ENCODE measurements around the gene EZH1.
A peak's percentile ranks its signal among the peaks of the same experiment; 100 is the strongest.

Gene EZH1

GRCh38 chr17:42683407-42684034 is 61.3 kb downstream of the EZH1 start:
- ChIA-PET CTCF (interaction anchor here (0.7 to 2.2 kb wide), 2 partner anchors 105 to 135 kb away, joined by 3 to 14 read pairs; partner anchors contain the start of gene PSMC3IP), POLR2A (interaction anchor here (0.7 to 2.4 kb wide), 12 partner anchors 8 to 150 kb away, joined by 3 to 21 read pairs (median 4); partner anchors contain the start of genes NAGLU, PSMC3IP, PSME3 and RETREG3)
- no peak for DNase-seq (ENCODE audit: extremely low spot score)
- TF ChIP-seq HDGF (IDR thresholded peaks at IDR 0.05; ENCODE audit: borderline replicate concordance): no peak
- no peak for TF ChIP-seq ARNT (IDR thresholded peaks at IDR 0.05)
- no peak for TF ChIP-seq ELF4 (IDR thresholded peaks at IDR 0.05)
- no peak for TF ChIP-seq CTBP1 (IDR thresholded peaks at IDR 0.05; ENCODE audit: borderline replicate concordance)
- TF ChIP-seq FOXK2 (IDR thresholded peaks at IDR 0.05): no peak
- no peak for TF ChIP-seq SUZ12 (IDR thresholded peaks at IDR 0.05)
- no peak for TF ChIP-seq BHLHE40 (IDR thresholded peaks at IDR 0.05; ENCODE audit: borderline replicate concordance)
- TF ChIP-seq, protein P1, sequence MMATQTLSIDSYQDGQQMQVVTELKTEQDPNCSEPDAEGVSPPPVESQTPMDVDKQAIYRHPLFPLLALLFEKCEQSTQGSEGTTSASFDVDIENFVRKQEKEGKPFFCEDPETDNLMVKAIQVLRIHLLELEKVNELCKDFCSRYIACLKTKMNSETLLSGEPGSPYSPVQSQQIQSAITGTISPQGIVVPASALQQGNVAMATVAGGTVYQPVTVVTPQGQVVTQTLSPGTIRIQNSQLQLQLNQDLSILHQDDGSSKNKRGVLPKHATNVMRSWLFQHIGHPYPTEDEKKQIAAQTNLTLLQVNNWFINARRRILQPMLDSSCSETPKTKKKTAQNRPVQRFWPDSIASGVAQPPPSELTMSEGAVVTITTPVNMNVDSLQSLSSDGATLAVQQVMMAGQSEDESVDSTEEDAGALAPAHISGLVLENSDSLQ (IDR thresholded peaks at IDR 0.05): no peak

- CTCF ChIA-PET: interaction anchor here (2.2 kb wide), 1 partner anchor 104 kb away, joined by 14 read pairs; the partner anchor contains the start of gene PSMC3IP
- POLR2A ChIA-PET: interaction anchor here (0.7 to 2.4 kb wide), 12 partner anchors 8 to 151 kb away, joined by 3 to 21 read pairs (median 4); partner anchors contain the start of genes NAGLU, PSMC3IP, PSME3 and RETREG3
- DNase-seq (ENCODE audit: extremely low spot score): peak; percentile 47
- TF ChIP-seq HDGF (IDR thresholded peaks at IDR 0.05; ENCODE audit: borderline replicate concordance) (no peak), FOXM1 (IDR thresholded peaks at IDR 0.05; ENCODE audit: borderline replicate concordance) (no peak), LEF1 (IDR thresholded peaks at IDR 0.05; ENCODE audit: borderline replicate concordance) (no peak), ARNT (IDR thresholded peaks at IDR 0.05) (no peak), SP1 (IDR thresholded peaks at IDR 0.05) (no peak), ELF4 (IDR thresholded peaks at IDR 0.05) (no peak), CTBP1 (IDR thresholded peaks at IDR 0.05; ENCODE audit: borderline replicate concordance) (no peak), ZNF384 (IDR thresholded peaks at IDR 0.05) (no peak), SUZ12 (IDR thresholded peaks at IDR 0.05) (no peak), TARDBP (IDR thresholded peaks at IDR 0.05) (no peak), L3MBTL2 (conservative IDR thresholded peaks at IDR 0.05) (no peak), BHLHE40 (IDR thresholded peaks at IDR 0.05; ENCODE audit: borderline replicate concordance) (no peak), FOXA1 (IDR thresholded peaks at IDR 0.05) (no peak), NFRKB (IDR thresholded peaks at IDR 0.05) (no peak), FOXK2 (IDR thresholded peaks at IDR 0.05) (no peak)
- TF ChIP-seq, protein P1 (IDR thresholded peaks at IDR 0.05): no peak
Measured at GRCh38 chr17:42682722-42683403, 62.0 kb downstream of the EZH1 start.

DNA sequence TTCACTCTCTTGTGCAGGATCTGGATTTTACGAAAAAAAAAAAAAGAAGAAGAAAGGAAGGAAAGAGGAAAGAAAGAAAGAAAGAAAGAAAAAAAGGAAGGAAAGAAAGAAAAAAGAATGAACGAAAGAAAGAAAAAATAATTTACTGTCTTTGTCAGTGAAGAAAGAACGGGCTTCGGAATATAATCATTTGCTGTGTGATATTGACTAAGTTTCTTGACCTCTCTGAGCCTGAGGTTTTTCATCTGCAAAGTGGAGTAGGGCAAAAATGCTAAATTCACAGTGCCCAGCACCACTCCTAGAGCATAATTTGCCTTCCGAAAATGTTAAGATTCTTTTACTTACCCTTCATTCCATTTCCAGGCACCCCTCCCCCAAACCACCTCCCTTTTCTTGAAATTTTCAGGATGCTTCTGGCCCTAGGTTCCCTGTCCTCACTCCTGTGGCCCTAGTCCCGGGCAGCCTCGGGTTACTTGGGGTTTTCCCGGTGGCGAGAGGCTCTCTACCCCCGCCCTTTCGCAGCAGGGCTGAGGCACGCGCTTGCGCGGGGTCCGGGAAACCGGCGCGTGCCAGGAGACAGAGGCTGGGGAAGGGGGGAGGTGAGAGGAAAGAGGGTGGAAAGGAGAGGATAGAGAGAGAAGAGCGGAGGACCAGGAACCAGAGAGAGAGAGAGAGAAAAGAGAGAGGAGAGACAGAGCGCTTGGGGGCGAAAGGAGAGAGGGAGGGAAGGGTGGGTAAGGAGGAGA is 62.7 kb downstream of the EZH1 start, which contains the start of gene CNTNAP1:
CNTNAP1 (plus strand) TSS at position 556 of the 746 bp plus-strand sequence. CDS start 299 bp downstream, outside the sequence.
- POLR2A ChIA-PET: interaction anchor here (1.1 to 2.4 kb wide), 6 partner anchors 9 to 146 kb away, joined by 3 to 21 read pairs (median 6); partner anchors contain the start of genes NAGLU, PSMC3IP, RETREG3 and TUBG1
- CTCF ChIA-PET: interaction anchor here (2.2 kb wide), 1 partner anchor 104 kb away, joined by 14 read pairs; the partner anchor contains the start of gene PSMC3IP
- TF ChIP-seq L3MBTL2 (conservative IDR thresholded peaks at IDR 0.05): peak; percentile 88
- no peak for TF ChIP-seq LEF1 (IDR thresholded peaks at IDR 0.05; ENCODE audit: borderline replicate concordance)
- no peak for TF ChIP-seq SUZ12 (IDR thresholded peaks at IDR 0.05)
- TF ChIP-seq, protein P1 (IDR thresholded peaks at IDR 0.05): no peak
- TF ChIP-seq ARNT (IDR thresholded peaks at IDR 0.05): no peak
- no peak for TF ChIP-seq HDGF (IDR thresholded peaks at IDR 0.05; ENCODE audit: borderline replicate concordance)
- no peak for TF ChIP-seq BHLHE40 (IDR thresholded peaks at IDR 0.05; ENCODE audit: borderline replicate concordance)
- TF ChIP-seq FOXK2 (IDR thresholded peaks at IDR 0.05): no peak
- TF ChIP-seq FOXM1 (IDR thresholded peaks at IDR 0.05; ENCODE audit: borderline replicate concordance): peak; percentile 38; the same call in 1 of the 2 replicates
- DNase-seq (ENCODE audit: extremely low spot score): peak; percentile 48

DNA sequence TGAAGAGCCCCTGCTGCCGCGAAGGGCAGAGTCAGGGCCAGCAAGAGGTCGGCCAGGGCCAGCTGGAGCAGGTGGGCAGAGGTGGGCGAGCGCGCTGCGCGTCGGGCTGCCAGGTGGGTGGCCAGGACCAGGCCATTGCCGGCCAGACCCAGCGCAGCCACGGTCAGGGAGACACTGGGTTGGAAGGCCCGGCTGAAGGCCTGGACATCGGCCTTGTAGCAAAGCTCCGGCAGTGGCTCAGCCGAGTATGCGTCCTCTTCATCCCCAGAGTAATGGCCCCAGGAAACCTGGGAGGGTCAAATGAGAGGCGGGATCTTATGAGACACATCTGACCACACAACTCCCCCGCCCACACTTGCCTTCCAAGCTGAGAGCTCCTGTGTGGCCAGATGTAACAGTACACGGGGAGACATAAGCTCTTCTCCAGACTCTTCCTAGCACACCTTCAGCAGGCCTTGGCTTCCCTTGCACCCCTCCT is 64.5 kb downstream of the EZH1 start:
- CTCF ChIA-PET: interaction anchor here (0.5 to 3.9 kb wide), 15 partner anchors 10 to 220 kb away, joined by 3 to 43 read pairs (median 3); partner anchors contain the start of genes G6PC1, NAGLU and PSMC3IP
- TF ChIP-seq NFRKB (IDR thresholded peaks at IDR 0.05) (no peak), SUZ12 (IDR thresholded peaks at IDR 0.05) (no peak)
- POLR2A ChIA-PET: interaction anchor here (0.7 to 6.5 kb wide), 14 partner anchors 10 to 688 kb away, joined by 3 to 122 read pairs (median 4); partner anchors contain the start of genes MLX, NAGLU, PSMC3IP and RETREG3
- no peak for DNase-seq (ENCODE audit: extremely low spot score)

All from HEK293T (cell line).